A549 treated with AZD2906 at 1 μM for 4 hours (cell line): ENCODE data around the gene PEX26. TPM values are rescaled to one million over a fixed set of nuclear protein-coding genes. Genes with fewer than 3 reads are reported as not detected.

Experiments used
- total RNA-seq: library from RNA; stranded (reverse); fragments of 200-300 nt; extraction: Qiagen RNA extraction; gene quantifications from 5 replicates; pipeline ENCODE4 v1.2.3, GENCODE V29; 2022

The PEX26 gene
- 8.4 to 11.2 TPM (median 9.9 TPM) in 5 replicates for total RNA-seq

GRCh38 chr22:18077639-18078328 is at the start of gene PEX26:
Gene PEX26, plus strand, starts transcription at chr22:18077990. Its CDS starts 387 bp downstream, at chr22:18078377.

GRCh38 chr22:18110194-18110953 is 32.6 kb downstream of the PEX26 start, which contains the start of gene TUBA8:
Gene TUBA8, plus strand, starts transcription at chr22:18110809. Its CDS starts 57 bp downstream, at chr22:18110866.

Other genes with a start within 250 kb of the PEX26 start
- gene MICAL3, start 53.4 kb upstream of the PEX26 start, total RNA-seq: 29.8 to 44.8 TPM (median 36.4 TPM) in 5 replicates
- 0.51 to 0.82 TPM (median 0.75 TPM) in 5 replicates for gene TUBA8, start 32.8 kb downstream of the PEX26 start, total RNA-seq
- 5.9 to 6.3 TPM (median 6.1 TPM) in 5 replicates for gene USP18, start 72.2 kb downstream of the PEX26 start, total RNA-seq